Activated naive CD4-positive, alpha-beta T cell treated with anti-CD3 and anti-CD28 coated beads, Interleukin-2, amount 50 U/mL, for 16 hours (primary cell): Measurements from ENCODE around the gene CCDC18.
"Not testable (repeated sequence)": the region's sequence is repeated elsewhere in the genome, so short reads cannot be mapped to it uniquely, and the experiment has no call there.

Experiments used
- DNase-seq: peaks from one replicate; pipeline ENCODE4 v3.0.0-alpha.2; 2020

CCDC18 gene

DNA sequence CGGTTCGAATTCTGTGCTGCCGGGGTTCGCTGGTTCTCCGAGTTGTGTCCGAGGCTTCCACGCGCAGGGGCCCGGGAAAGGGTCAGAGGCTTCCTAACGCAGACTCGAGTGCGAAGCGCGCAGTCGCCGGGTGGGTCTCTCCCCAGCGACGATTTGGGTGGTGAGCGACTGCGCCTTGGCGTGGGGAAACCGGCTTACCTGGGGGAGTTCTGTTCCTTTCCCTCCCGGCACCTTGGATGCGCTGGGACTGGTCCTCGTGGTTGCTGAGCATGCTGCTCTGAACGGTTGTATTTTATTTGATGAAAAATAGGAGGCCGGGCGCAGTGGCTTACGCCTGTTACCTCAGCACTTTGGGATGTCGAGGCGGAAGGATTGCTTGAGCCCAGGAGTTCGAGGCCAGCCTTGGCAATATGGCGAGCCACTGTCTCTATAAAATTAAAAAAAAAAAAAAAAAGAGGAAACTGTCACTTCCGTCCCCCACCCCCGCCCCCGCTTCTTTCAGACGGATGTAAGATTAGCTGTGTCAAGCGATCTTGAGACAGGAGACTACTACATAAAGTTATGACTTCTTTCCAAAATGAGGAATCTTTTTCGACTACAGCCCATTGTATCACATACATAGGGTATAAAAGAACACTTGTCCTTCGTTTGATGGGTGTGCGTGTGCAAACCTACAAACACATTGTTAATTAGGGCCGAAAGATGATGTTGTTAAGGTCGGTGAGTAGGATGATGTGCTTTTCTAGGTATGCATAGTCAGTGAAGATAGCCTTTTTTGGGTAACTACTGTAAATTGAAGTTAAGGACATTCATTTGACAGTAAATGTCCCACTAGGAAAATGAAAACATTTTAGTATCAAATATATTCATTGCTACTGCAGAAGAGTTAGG, at the start of gene CCDC18:
Gene CCDC18 (plus strand): TSS at position 2 of the 891 bp plus-strand sequence. CDS start 2,638 bp downstream, outside the sequence.
- DNase-seq: peak; percentile 62

GRCh38 chr1:93132638-93133037, 47.9 kb upstream of the CCDC18 start:
- DNase-seq: no peak

GRCh38 chr1:93136445-93136844, 44.1 kb upstream of the CCDC18 start:
- DNase-seq: no peak

DNA sequence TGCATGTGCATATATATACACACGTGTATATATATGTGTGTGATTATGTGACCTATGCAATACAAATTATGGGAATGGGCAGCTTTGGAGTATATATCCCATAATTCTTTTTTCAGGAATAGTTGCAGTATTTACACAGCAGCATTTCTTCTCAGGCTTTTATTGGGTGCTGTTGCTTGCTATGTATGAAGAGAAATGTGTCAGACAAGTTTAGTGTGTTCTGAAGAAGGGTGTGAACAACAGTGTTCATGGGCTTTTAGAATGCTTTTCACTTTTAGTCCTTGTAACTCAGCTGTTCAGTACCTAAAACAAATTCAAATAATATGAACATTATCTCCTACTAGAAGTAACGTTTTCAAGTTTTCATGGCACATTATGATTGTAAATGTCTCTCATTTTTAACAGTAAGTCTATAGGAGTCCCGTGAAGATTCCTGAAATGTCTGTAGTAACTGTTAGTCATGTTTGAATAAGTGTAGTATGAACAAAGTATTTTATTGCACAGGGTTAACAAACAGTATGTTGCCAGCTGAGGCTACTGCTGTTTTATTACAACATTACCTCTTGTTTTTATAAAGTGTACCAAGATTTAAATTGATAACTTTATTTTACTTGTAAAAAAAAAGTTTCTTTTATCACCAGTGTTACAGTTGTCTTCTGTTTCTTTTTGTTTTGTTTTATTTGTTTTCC, 42.8 kb upstream of the CCDC18 start:
- DNase-seq: no peak

GRCh38 chr1:93140106-93140505, 40.4 kb upstream of the CCDC18 start:
- DNase-seq: no peak

GRCh38 chr1:93142161-93142560, 38.4 kb upstream of the CCDC18 start:
- no peak for DNase-seq

DNA sequence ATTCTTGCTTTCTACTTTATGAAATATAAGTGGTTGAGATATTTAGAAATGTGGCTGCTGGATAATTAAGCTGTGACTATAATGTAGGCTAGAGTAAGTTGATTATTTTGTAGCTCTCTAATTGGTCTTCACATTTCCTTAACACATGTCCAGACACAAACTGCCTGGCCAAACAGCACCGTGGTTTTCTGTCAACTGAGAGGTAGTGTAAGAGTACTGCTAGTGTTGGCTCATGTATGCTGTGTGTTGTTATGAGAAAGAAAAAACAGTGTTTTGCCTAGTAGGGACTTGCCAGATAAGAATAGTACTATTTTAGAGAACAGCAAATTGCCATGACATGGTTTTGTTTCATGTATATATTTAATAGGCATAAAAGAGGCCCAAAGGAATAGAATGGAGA, 37.4 kb upstream of the CCDC18 start:
- no peak for DNase-seq

DNA sequence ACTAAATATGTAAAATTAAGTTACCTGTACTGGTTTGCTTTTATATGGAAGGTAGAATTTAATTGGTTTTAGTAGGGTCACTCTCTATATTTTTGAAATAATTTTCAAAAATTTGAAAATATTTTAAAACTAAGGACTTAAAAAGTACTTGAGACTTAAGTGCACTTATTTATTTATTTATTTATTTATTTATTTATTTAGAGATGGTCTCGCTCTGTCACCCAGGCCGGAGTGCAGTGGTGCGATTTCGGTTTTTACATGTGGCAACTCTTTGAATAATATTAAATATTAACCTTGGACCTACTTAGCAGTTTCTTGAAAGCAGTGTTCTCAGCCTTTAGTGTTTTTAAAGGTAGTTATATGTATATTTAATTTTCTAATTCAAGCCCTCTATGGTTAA, 36.8 kb upstream of the CCDC18 start:
- DNase-seq: no peak

- DNase-seq: no peak
Measured at GRCh38 chr1:93148001-93148400, 32.5 kb upstream of the CCDC18 start.

- no peak for DNase-seq
Measured at GRCh38 chr1:93150729-93151128, 29.8 kb upstream of the CCDC18 start.

DNA sequence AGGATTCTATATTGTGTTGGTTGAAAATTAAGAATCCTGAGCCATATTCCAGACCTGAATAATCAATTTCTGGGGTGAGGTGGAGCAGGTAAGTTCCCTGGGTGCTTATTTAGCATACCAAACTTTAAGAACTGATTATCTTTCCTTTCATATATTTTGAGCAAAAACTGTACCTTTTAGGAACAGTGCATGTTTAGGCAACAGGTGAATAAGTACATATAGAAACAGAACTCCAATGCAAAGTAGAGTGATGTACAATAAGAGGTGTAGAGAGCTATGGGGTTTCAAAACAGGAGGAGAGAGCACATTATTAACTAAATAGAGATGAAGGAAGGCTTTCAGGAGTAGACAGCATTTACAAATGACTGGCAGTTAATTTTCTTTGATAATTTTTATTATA, 29.1 kb upstream of the CCDC18 start:
- DNase-seq: no peak

- no peak for DNase-seq
Measured at GRCh38 chr1:93152835-93153234, 27.7 kb upstream of the CCDC18 start.

- no peak for DNase-seq
Measured at GRCh38 chr1:93154898-93155297, 25.6 kb upstream of the CCDC18 start.

DNA sequence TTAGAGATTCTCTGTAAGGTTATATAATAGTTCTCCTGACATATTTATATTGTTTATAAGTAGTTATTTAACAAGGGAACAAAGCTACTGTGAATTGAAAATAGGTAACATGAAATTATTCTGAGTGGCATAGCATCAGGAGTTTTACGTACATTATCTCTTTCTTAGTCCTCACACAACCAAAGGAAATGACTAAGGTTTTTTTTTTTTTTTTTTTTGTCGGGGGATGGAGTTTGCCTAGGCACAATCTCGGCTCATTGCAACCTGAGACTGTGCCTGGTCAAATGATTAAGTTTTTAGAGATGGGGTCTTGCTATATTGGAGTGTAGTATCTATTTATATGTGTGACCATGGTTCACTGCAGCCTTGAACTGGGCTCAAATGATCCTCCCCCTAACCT, 25.2 kb upstream of the CCDC18 start:
- DNase-seq: no peak

DNA sequence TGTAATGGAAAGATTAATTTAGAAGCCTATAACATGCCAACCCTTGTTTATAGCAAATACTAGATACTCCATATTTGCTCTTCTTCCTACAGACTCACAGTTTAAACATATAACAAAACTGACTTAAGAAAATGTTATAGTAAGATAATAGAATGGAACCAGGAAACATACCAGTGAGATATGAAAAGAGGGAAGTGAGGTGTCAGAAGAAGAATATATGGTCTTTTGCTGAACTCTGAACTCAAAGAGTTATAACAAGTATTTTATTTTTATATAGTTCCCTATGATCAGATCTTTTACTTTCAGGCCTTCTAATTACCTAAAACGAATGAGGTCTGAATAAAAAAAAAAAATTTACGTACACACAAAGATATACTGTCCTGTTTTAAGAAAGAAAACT, 21.2 kb upstream of the CCDC18 start:
- DNase-seq: no peak

GRCh38 chr1:93163314-93163713, 17.2 kb upstream of the CCDC18 start:
- not testable (repeated sequence) for DNase-seq

- DNase-seq: no peak
Measured at GRCh38 chr1:93164816-93165215, 15.7 kb upstream of the CCDC18 start.

- not testable (repeated sequence) for DNase-seq
Measured at GRCh38 chr1:93165895-93166294, 14.6 kb upstream of the CCDC18 start.

- no peak for DNase-seq
Measured at GRCh38 chr1:93167006-93167405, 13.5 kb upstream of the CCDC18 start.

- not testable (repeated sequence) for DNase-seq
Measured at GRCh38 chr1:93170141-93170678, 10.3 kb upstream of the CCDC18 start.

DNA sequence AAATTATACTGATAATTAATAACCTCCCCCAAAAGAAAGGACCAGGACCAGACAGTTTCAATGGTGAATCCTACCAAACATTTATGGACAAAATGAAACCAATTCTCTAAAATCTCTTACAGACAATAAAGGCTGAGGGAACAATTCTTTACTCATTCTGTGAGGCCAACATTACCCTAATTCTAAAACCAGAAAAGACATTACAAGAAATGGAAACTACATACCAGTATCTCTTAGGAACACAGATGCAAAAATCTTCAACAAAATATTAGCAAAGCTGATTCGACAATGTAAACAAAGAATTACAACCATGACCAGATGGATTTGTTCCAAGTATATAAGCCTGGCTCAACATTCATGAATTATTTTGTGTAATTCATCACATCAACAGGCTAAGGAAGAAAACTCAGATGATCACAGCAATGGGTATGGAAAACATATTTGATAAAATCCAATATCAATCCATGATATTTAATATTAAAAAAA, 8.9 kb upstream of the CCDC18 start:
- DNase-seq: no peak

DNA sequence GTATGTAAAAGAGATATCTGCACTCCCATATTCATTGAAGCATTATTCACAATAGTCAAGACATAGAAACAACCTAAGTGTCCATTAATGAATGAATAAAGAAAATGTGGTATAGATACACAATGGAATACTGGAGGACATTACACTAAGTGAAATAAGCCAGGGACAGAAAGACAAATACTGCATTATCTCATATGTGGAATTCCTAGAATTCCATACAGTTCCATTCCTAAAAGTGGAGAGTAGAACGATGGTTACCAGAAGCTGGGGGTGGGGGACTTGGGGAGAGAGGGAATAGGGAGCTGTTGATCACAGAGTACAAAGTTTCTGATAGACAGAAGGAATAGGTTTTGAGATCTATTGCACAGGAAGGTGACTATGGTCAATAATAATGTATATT, 7.7 kb upstream of the CCDC18 start:
- no peak for DNase-seq

- not testable (repeated sequence) for DNase-seq
Measured at GRCh38 chr1:93174638-93175037, 5.9 kb upstream of the CCDC18 start.

- DNase-seq: no peak
Measured at GRCh38 chr1:93177991-93178390, 2.5 kb upstream of the CCDC18 start.
